Gastroesophageal sphincter (tissue), 3 donors: Measurements from ENCODE around the gene MYH8.

Source experiments
- EP300 ChIP-seq: sonication (generic); formaldehyde crosslinking; IDR thresholded peaks from one replicate; pipeline ENCODE4 v1.6.1; 2017; ENCODE audit warnings: antibody characterized with exemption, mild to moderate bottlenecking
- POLR2A ChIP-seq, 2 donors: fragments of 450-650 bp; IDR thresholded peaks; one replicate each; pipeline ENCODE4 v1.6.1; 2017; ENCODE audit warnings: antibody characterized with exemption in 2 of 2, mild to moderate bottlenecking in 2 of 2, moderate library complexity in 1 of 2
- POLR2AphosphoS5 ChIP-seq: sonication (generic); formaldehyde crosslinking; IDR thresholded peaks from one replicate; pipeline ENCODE4 v1.6.1; 2017; ENCODE audit warnings: antibody characterized with exemption
- TF ChIP-seq, protein P1 (sequence below), 4 experiments: fragments of 200-600 bp in 2 of 4; fragments of 450-650 bp in 2 of 4; sonication (generic) in 1 of 4; IDR thresholded peaks; one replicate each; pipeline ENCODE4 v1.5.1; 2017 to 2019; ENCODE audit warnings: antibody characterized with exemption in 4 of 4, mild to moderate bottlenecking in 2 of 4, moderate library complexity in 2 of 4

DNA sequence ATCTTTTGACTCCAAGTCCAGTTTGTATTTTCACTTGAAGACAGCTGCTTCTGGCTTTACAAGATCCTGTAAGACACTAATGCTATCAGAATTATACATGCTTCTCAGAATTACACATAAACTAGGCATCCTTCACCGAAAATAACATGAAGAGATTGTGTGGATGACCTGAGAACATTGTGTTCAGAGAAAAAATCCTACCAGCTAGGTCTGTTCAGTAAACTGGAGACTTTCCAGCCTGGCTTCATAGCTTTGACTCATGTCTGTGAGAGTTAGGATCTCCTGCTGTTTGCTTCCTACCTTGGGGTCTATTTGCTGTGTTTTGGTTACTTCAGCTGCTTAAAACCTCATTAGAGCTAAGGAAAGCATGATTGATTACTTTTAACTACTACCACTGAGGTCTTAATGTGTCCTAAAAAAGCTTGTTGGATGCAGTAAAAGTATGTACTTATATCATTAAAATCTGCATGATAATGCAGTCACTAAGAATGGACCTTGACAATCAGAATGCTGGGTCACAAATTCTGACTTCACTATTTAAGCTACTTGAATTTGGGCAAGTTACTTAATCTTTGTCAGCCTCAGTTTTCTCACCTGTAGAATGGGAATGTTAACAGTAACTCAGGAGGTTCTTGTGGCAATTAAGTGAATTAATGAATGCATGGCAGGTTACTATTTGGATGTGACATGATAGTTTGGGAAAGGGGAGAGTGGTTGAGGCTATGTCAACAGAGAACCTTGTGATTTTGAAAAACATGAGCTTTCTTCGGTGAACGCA is 40.9 kb downstream of the MYH8 start:
- TF ChIP-seq, protein P1, sequence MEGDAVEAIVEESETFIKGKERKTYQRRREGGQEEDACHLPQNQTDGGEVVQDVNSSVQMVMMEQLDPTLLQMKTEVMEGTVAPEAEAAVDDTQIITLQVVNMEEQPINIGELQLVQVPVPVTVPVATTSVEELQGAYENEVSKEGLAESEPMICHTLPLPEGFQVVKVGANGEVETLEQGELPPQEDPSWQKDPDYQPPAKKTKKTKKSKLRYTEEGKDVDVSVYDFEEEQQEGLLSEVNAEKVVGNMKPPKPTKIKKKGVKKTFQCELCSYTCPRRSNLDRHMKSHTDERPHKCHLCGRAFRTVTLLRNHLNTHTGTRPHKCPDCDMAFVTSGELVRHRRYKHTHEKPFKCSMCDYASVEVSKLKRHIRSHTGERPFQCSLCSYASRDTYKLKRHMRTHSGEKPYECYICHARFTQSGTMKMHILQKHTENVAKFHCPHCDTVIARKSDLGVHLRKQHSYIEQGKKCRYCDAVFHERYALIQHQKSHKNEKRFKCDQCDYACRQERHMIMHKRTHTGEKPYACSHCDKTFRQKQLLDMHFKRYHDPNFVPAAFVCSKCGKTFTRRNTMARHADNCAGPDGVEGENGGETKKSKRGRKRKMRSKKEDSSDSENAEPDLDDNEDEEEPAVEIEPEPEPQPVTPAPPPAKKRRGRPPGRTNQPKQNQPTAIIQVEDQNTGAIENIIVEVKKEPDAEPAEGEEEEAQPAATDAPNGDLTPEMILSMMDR (IDR thresholded peaks at IDR 0.05) = no peak
- no peak for TF ChIP-seq POLR2A (IDR thresholded peaks at IDR 0.05)
- TF ChIP-seq EP300 = no peak
- peak; percentile 11 for TF ChIP-seq POLR2AphosphoS5
